ENCODE results near the gene PYURF. TPM values are rescaled to one million over a fixed set of nuclear protein-coding genes. Genes with fewer than 3 reads are reported as not detected.

PYURF gene
- polyA plus RNA-seq, 1 of the 3 experiments (the other 2 are of a cell fraction) = 52.0 TPM

GRCh38 chr4:88533937-88534750 is 10.6 kb upstream of the PYURF start (continued):
- TF ChIP-seq ELF1 (IDR thresholded peaks at IDR 0.05) (no peak; the same call in none of the 2 replicates), USF1 (IDR thresholded peaks at IDR 0.05; ENCODE audit: borderline replicate concordance, low read depth) (no peak), EP300 (IDR thresholded peaks at IDR 0.05; ENCODE audit: borderline replicate concordance in 1 of 2, low read depth in 1 of 2, low read length in 1 of 2) (peak in 1 of 2 experiments; percentile 59; a peak in 2 of 4 replicates), ZBTB33 (IDR thresholded peaks at IDR 0.05; ENCODE audit: borderline replicate concordance, low read depth) (no peak), NRF1 (IDR thresholded peaks at IDR 0.05; ENCODE audit: low read depth, low read length) (no peak), TEAD4 (IDR thresholded peaks at IDR 0.05; ENCODE audit: borderline replicate concordance, insufficient read depth) (peak; percentile 43; the same call in 1 of the 2 replicates), USF2 (IDR thresholded peaks at IDR 0.05; ENCODE audit: borderline replicate concordance, low read depth, low read length) (no peak)

GRCh38 chr4:88533088-88533790 is 9.7 kb upstream of the PYURF start:
- 61% methylated on average over 6 of the region's 6 CpGs for WGBS (ENCODE audit: low lambda C conversion rate)
- peaks cover 41% of the 10 kb centered on the region for H3F3A ChIP-seq (replicated peaks; ENCODE audit: insufficient read depth)
- no peak for TF ChIP-seq PBX3 (IDR thresholded peaks at IDR 0.05)
- TF ChIP-seq JUND (IDR thresholded peaks at IDR 0.05) = 0 out of 2 replicates have a peak, but pooled peaks have one; percentile 5
- no peak for TF ChIP-seq NFIC (IDR thresholded peaks at IDR 0.05; ENCODE audit: borderline replicate concordance)
- TF ChIP-seq TCF12 (IDR thresholded peaks at IDR 0.05) = peak; percentile 29; the same call in 1 of the 2 replicates
- CTCF ChIA-PET = interaction anchor here (0.7 kb wide), 1 partner anchor 126 kb away, joined by 4 read pairs; no protein-coding TSS in a partner anchor
- H3K27ac ChIP-seq (ENCODE audit: low read depth in 2 of 2, low read length in 1 of 2) = peak overlapping the region; percentile 62 to 100; a peak in 3 of 4 replicates
- H3K36me3 ChIP-seq (replicated peaks in 1 of 2; ENCODE audit: control insufficient read depth in 1 of 2, insufficient read depth in 2 of 2, low read length in 1 of 2) = no peaks in the 10 kb centered on the region
- DNase-seq = no peak
- H3K9ac ChIP-seq = peak overlapping the region; percentile 80; the same call in 1 of the 2 replicates
- H3K4me3 ChIP-seq (ENCODE audit: low read depth in 2 of 2, low read length in 1 of 2) = peak overlapping the region in 1 of 2 experiments; percentile 46; a peak in 1 of 4 replicates
- POLR2A ChIA-PET = no interaction called here
- peak overlapping the region; percentile 69 for H3K4me2 ChIP-seq
- 0 out of 2 replicates have a peak overlapping the region, but pooled peaks have one; percentile 15 for H2AFZ ChIP-seq (ENCODE audit: low read depth)
- no peaks in the 10 kb centered on the region for H3K27me3 ChIP-seq (ENCODE audit: insufficient read depth)
- H3K9me2 ChIP-seq = no peaks in the 10 kb centered on the region
- H3K79me2 ChIP-seq (ENCODE audit: insufficient read depth) = peaks cover 36% of the 10 kb centered on the region
- H3K9me3 ChIP-seq = no peaks in the 10 kb centered on the region
- H3K4me1 ChIP-seq (ENCODE audit: control insufficient read depth in 1 of 2, insufficient read depth in 2 of 2, low read depth in 1 of 2, low read length in 1 of 2) = peaks cover 0 to 11% of the 10 kb centered on the region in 2 experiments; a peak in 2 of 4 replicates
- H4K20me1 ChIP-seq (ENCODE audit: insufficient read depth) = no peaks in the 10 kb centered on the region

Data from SK-N-SH (cell line).